GM18526 (cell line): ENCODE data around the gene SRRT.

Experiments
- POLR2A ChIP-seq: IDR thresholded peaks from 3 replicates; pipeline ENCODE4 v1.6.1; 2011; ENCODE audit not compliant: insufficient read length; ENCODE audit errors: extremely low read depth

Gene SRRT

GRCh38 chr7:100885440-100886141 is 10.7 kb downstream of the SRRT start:
- no peak for TF ChIP-seq POLR2A

DNA sequence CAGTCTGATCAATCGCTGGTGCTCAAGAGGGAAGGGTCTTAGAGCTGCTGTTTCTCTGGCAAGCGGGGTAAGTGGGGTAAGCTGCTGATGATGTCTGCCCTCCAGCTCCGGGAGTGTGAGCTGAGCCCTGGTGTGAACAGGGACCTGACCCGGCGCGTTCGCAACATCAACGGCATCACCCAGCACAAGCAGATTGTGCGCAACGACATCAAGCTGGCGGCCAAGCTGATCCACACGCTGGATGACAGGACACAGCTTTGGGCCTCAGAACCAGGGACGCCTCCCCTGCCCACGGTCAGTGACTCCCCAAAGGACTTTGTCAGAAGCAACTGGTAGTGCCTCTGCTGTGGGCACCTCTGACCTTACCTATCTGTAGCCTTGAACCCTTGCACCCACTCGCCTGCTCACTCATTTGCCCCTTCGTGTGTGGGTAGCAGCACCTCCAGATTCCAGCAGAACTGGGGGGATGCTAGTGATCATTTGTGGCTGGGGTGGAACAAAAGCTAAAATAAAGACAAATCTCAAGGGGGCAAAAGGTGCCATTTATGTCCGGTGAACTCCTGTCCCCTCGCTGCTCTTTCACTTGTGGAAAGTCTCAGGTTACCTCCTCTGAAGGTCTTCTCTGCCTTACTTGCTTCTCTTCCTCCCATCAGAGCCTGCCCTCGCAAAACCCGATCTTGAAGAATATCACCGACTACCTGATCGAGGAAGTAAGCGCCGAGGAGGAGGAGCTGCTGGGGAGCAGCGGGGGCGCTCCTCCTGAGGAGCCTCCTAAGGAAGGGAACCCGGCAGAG is 11.4 kb downstream of the SRRT start:
- TF ChIP-seq POLR2A, result no peak

- TF ChIP-seq POLR2A, result no peak
Observed at GRCh38 chr7:100886936-100887515, 12.1 kb downstream of the SRRT start.

DNA sequence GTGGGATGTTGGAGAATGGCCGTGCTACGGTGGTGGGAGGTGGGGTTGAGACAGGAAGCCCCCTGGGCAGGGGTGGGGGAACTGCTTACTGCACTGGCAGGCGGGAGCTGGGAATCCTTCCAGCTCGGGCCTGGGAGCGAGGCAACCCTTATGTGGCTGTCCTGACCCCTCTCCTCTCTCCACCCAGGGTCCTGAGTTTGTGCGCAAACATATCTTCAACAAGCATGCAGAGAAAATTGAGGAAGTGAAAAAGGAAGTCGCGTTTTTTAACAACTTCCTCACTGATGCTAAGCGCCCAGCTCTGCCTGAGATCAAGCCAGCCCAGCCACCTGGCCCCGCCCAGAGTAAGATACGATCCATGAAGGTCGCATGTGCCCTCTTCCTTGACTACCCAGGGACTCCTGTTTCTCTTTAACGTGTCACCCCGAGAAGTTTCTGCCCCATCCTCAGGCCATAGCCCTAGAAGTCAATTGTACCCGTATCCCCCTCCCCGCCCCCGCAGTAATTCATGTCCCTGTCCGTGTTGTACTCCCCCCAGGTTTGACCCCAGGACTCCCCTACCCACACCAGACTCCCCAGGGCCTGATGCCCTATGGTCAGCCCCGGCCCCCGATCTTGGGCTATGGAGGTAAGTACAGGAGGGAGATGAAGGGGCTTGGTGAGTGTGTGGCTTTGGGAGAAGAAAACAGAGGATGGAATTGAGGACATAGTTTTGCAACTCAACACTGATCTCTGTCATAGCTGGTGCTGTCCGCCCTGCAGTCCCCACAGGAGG is 12.8 kb downstream of the SRRT start:
- peak; percentile 52 for TF ChIP-seq POLR2A

DNA sequence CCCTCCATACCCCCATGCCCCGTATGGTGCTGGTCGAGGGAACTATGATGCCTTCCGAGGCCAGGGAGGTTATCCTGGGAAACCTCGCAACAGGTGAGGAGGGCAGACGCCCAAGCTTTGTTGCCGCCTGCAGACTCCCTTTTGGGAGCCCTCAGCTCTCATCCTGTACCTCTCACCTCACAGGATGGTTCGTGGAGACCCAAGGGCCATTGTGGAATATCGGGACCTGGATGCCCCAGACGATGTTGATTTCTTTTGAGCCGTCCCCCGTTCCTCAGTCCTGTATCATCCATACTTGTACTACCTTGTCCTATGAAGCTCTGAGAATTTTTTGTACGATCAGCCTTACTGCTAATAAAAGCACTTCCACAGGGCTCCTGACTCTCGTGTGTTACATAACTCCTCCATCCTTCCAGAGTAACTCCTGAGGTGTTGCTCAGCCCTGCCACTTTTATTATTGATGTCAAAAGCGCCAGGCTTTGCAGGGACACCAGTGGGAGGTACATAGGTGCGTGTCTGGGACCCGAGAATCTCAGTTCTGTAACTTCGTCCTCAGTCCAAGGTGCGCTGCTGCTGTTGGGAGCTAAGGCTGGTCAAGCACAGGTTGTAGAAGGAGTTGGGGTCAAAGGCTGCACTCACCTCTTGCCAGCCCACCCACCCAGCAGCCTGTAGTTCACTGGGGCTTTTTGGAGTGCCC is 13.5 kb downstream of the SRRT start:
- TF ChIP-seq POLR2A, result no peak

DNA sequence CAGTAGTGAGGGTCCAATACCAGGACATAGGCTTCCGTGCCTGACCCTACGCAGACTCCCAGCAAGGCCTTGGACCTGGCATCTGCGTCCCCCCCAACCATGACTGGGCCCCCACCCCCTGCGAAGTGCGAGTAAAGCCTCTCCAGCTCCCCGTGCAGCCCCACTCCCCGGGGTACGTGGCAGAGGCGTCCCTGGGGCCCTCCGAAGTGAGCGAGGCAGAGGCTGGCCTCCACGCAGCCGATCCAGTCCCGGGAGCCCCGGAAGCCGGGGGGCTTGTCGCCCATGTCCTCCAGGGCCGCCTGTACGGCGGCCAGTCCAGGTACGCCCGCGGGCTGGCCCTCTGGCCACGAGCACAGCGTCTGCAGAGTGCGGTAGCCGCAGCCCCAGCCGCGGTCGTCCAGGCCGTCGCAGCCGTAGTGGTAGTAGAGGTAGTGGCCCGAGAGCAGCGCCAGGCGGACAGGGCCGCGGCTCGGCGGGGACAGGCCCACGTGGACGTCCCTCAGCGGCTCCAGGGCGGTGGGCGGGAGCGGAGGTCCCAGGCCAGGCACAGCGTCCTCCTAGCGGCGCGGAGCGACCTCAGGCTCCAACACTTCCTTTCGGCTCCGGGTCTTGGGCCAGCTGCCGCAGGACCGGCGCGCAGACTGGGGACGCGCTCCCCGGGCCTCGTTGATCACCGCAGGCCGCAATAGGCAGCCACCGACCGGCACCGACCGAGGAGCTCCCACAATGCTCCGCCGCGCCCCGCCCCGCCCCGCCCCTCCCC is 14.3 kb downstream of the SRRT start, which contains the start of gene UFSP1:
UFSP1 (minus strand) TSS at position 728 of the 763 bp plus-strand sequence; CDS start at position 284, 444 bp downstream.
- TF ChIP-seq POLR2A, result peak; percentile 80

DNA sequence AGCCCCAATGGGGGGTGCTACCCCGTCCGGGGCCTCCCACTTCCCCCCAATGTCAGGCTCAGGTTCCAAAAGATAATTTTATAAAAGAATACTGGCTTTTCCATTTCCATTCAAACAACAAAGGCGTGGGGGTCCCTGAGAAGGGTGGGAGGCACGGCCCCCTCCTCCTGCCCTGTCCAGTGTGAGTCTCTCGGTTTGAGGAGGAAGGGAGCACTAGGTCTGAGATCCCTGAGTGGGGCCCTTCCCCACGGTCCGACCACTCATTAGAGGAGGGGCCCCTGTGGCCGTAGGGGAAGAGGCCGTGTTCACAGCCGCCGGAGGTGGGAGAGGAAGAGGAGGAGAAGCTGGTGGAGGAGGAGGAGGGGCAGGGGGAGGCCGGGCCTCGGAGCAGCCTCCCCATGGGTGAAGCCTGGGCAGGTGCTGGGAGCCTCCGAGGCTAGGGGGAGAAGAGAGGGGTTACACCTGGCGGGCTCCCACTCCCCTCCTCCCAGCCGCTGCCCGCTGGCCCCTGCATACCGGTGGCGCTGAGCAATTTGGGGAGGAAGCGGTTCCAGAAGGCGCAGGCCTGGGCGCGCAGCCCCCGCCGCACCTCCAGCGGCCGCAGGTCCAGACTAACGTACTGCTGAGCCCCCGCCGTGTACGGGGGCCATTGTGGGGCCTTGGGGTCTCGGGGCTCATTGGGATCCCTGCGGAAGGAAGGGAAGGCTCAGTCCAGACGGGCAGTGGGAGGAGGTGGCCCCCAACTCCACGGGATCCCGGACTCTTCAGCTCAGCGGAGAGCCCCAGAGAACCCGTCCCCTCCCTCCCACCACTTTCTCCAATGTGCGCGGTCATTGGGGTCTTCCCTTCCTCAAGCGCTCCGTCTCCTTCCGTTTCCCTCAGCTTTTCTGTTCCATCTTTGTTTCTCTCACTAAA is 16.0 kb downstream of the SRRT start:
- no peak for TF ChIP-seq POLR2A

DNA sequence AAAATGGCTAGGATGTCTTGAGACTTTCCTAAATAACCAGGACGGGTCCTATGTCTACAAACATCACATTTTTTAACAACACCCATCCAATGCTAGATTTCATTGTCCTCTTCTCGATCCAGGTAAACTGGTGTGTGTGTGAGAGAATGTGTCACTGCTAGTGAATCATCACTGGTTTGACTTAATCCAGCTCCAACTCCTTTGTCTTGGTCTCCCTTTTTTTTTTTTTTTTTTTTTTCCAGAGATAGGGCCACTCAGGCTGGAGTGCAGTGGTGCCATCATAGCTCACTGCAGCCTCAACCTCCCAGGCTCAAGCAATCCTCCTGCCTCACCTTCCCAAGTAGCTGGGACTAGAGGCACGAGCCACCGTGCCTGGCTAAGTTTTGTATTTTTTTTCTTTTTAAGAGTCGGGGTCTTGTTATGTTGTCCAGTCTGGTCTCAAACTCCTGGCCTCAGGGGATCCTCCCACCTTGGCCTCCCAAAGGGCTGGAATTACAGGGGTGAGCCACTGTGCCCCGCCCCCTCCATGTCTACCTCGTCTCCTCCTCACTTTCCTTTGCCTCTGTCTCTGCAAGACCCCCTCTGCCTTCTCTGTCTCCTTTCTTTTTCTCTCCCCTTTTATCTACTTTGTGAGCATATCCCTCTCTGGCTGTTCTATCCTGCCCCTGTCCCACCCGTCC is 16.8 kb downstream of the SRRT start:
- TF ChIP-seq POLR2A, result no peak

- no peak for TF ChIP-seq POLR2A
Observed at GRCh38 chr7:100892364-100893317, 17.7 kb downstream of the SRRT start.

DNA sequence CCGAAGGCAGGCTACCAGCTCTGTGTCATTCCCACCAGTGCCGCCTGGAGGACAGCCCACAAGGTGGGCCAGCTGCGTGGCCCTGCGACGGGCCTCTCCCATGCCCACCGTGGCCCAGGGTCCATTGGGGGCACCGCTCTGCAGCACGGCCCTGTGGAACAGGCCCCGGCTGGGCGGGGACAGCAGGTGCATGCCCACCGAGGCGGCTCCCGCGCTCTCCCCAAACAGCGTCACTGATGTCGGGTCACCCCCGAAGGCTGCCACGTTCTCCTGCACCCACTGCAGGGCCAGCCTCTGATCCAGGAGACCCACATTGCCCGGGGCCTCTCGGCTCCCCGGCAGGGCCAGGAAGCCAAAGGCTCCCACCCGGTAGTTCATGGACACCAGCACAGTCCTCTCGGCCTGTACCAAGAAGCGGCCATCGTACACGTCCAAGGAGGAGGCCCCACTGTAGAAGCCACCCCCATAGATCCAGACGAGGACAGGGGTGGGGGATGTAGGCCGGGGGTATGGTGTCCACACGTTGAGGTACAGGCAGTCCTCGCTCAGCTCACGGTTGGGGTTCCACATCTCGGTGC is 18.5 kb downstream of the SRRT start:
- TF ChIP-seq POLR2A, result no peak

DNA sequence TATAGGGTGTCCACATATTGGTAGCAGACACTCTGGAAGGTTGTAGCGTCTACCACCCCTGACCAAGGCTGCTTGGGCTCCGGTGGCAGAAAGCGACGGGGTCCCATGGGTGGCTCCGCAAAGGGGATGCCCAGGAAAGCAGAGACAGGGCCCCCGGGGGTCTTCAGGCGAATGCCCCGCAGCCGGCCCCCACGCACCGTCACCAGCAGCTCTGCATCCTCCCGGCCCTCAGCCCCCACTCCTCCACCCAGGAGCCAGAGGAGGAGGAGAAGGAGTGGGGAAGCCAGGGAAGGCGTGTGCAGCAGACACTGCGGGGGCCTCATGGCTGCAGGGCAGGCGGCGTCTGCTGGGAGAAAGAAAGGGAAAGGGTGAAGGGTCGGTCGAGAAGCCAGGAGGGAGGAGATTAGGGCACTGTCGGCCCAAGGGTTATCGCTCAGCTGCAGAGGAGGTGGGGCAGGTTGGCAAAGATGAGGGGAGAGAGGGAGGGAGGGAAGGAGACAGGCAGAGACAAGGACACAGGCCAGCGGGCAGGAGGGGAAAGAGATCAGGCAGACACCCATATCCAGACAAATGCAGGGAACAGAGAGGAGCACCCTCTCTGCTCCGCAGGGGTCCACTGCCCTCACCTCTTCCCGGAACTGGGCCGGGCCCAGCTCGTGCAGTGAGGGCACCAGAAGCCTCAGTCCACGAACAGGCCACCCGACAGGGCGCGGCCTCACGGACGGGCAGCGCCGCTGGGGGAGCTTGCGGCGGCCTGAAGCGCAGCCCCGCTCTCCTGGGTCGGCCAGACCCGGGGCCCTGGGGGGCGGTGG is 19.2 kb downstream of the SRRT start:
- no peak for TF ChIP-seq POLR2A
